Measurements from ENCODE around the gene ZFP82. TPM values are rescaled to one million over a fixed set of nuclear protein-coding genes. Genes with fewer than 3 reads are reported as not detected.

The ZFP82 gene
- total and polyA plus RNA-seq, 2 of the 4 experiments (the other 2 are of a cell fraction), result 1.6 to 3.9 TPM

DNA sequence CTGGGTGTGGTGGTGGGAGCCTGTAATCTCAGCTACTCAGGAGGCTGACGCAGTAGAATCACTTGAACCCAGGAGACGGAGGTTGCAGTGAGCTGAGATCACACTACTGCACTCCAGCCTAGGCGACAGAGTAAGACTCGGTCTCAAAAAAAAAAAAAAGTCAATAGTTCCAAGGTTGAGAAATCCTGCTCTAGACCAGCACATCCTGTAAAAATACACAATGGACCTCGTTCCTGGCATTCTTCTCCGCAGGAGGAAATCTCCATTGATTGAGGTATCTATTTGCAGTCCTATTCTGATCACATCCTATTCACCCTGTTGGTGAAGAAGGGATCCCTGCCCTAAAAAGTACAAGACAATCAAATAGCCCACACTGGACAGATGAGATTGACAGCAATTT is 54.6 kb downstream of the ZFP82 start:
- ATAC-seq (ENCODE audit: low read depth), result no peak
- Histone ChIP-seq H3K4ac (ENCODE audit: low read depth, low read length) (no peak overlapping the region), H3K36me3 (ENCODE audit: control insufficient read depth, insufficient read depth, low read length) (peaks cover 21% of the 10 kb centered on the region), H3K27ac (ENCODE audit: insufficient read depth, low read length) (no peak overlapping the region), H2BK120ac (ENCODE audit: low read depth, low read length) (no peak overlapping the region), H4K20me1 (ENCODE audit: insufficient read depth, low read length) (no peaks in the 10 kb centered on the region), H3K79me1 (ENCODE audit: low read depth in 1 of 2, low read length in 2 of 2) (no peaks in the 10 kb centered on the region), H3K9me3 (ENCODE audit: control insufficient read depth, insufficient read depth, low read length) (no peaks in the 10 kb centered on the region), H3K4me1 (ENCODE audit: control insufficient read depth, insufficient read depth, low read length) (no peaks in the 10 kb centered on the region), H3K9me1 (ENCODE audit: insufficient read depth, low read length) (no peaks in the 10 kb centered on the region), H2BK20ac (ENCODE audit: low read depth, low read length) (no peak overlapping the region), H3K23ac (ENCODE audit: low read depth, low read length) (no peak overlapping the region), H4K5ac (ENCODE audit: low read depth, low read length) (no peak overlapping the region), H2AK5ac (ENCODE audit: low read depth, low read length) (no peak overlapping the region), H3K27me3 (ENCODE audit: control insufficient read depth, insufficient read depth, low read length) (no peaks in the 10 kb centered on the region), H2BK5ac (ENCODE audit: low read depth, low read length, poor library complexity, severe bottlenecking) (no peak overlapping the region), H2BK15ac (ENCODE audit: low read depth, low read length) (no peak overlapping the region), H3K56ac (ENCODE audit: extremely low read depth, insufficient read depth, low read length) (no peak overlapping the region), H3K18ac (ENCODE audit: low read depth, low read length) (no peak overlapping the region), H4K8ac (ENCODE audit: low read depth in 2 of 2, low read length in 2 of 2) (no peak overlapping the region), H2AK9ac (replicated peaks; ENCODE audit: low read depth, low read length, poor library complexity) (no peak overlapping the region), H3K4me3 (ENCODE audit: insufficient read depth, low read depth, low read length) (no peak overlapping the region), H4K91ac (ENCODE audit: insufficient read depth, low read depth, low read length) (no peak overlapping the region), H2AFZ (replicated peaks; ENCODE audit: low read length, poor library complexity) (no peak overlapping the region), H3K14ac (replicated peaks; ENCODE audit: low read depth, low read length) (no peak overlapping the region), H3K9ac (ENCODE audit: low read depth, low read length) (no peak overlapping the region), H3K4me2 (ENCODE audit: low read depth, low read length) (no peak overlapping the region)
- in situ Hi-C loops (cut with MboI; ENCODE audit: low sequenced_read_pairs) (no loop called here), intact Hi-C loops (cut with micrococcal nuclease) (no loop called here), dilution Hi-C loops (cut with HindIII; ENCODE audit: low sequenced_read_pairs, unreplicated experiment) (no loop called here)
- WGBS, 2 experiments (ENCODE audit: extremely low coverage in 2 of 2, insufficient read length in 1 of 2), result no CpG with 5 or more reads among the region's 6 CpGs
- ChIA-PET CTCF (no interaction called here), POLR2A (ENCODE audit: unreplicated experiment) (interaction anchor here (0.6 kb wide), 1 partner anchor 11 kb away, joined by 8 read pairs; no protein-coding TSS in a partner anchor)
- TF ChIP-seq RCOR1 (IDR thresholded peaks at IDR 0.05; ENCODE audit: insufficient replicate concordance, low read length), result no peak
- no peak for TF ChIP-seq CHD1 (IDR thresholded peaks at IDR 0.05; ENCODE audit: low read depth, low read length)
- TF ChIP-seq RAD21 (IDR thresholded peaks at IDR 0.05; ENCODE audit: low read length), result no peak
- no peak for TF ChIP-seq SMC3 (IDR thresholded peaks at IDR 0.05; ENCODE audit: low read depth, low read length)
- no peak for TF ChIP-seq POLR2A (IDR thresholded peaks at IDR 0.05; ENCODE audit: low read depth, low read length)
- TF ChIP-seq, protein P1, sequence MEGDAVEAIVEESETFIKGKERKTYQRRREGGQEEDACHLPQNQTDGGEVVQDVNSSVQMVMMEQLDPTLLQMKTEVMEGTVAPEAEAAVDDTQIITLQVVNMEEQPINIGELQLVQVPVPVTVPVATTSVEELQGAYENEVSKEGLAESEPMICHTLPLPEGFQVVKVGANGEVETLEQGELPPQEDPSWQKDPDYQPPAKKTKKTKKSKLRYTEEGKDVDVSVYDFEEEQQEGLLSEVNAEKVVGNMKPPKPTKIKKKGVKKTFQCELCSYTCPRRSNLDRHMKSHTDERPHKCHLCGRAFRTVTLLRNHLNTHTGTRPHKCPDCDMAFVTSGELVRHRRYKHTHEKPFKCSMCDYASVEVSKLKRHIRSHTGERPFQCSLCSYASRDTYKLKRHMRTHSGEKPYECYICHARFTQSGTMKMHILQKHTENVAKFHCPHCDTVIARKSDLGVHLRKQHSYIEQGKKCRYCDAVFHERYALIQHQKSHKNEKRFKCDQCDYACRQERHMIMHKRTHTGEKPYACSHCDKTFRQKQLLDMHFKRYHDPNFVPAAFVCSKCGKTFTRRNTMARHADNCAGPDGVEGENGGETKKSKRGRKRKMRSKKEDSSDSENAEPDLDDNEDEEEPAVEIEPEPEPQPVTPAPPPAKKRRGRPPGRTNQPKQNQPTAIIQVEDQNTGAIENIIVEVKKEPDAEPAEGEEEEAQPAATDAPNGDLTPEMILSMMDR (conservative IDR thresholded peaks at IDR 0.05; ENCODE audit: low read depth, low read length), result no peak
- TF ChIP-seq FOS (IDR thresholded peaks at IDR 0.05; ENCODE audit: low read depth, low read length), result no peak
- BruUV-seq (replicated peaks), result no TSS peak
- DNase-seq, result no peak

Other genes starting within 250 kb of the ZFP82 start
- 6.4 and 7.5 TPM in 2 replicates for gene ZNF565, start 204.0 kb downstream of the ZFP82 start, total RNA-seq (2012; rRNA removed)
- gene ZNF565, start 204.0 kb downstream of the ZFP82 start, polyA plus RNA-seq (2012; rRNA removed), result 2.1 and 2.3 TPM in 2 replicates
- gene ZNF146, start 203.5 kb downstream of the ZFP82 start, total RNA-seq (2012; rRNA removed), result 106 and 129 TPM in 2 replicates
- gene ZNF146, start 203.5 kb downstream of the ZFP82 start, polyA plus RNA-seq (2012; rRNA removed), result 42.6 and 61.6 TPM in 2 replicates
- 2.0 and 2.2 TPM in 2 replicates for gene ZFP14, start 39.4 kb downstream of the ZFP82 start, total RNA-seq (2012; rRNA removed)
- gene ZFP14, start 39.4 kb downstream of the ZFP82 start, polyA plus RNA-seq (2012; rRNA removed), result 0.46 and 0.67 TPM in 2 replicates
- gene ZNF566, start 70.9 kb upstream of the ZFP82 start, total RNA-seq (2012; rRNA removed), result 4.8 and 8.6 TPM in 2 replicates
- 1.3 and 3.0 TPM in 2 replicates for gene ZNF566, start 70.9 kb upstream of the ZFP82 start, polyA plus RNA-seq (2012; rRNA removed)
- gene ZNF260, start 109.6 kb upstream of the ZFP82 start, total RNA-seq (2012; rRNA removed), result 11.3 and 15.0 TPM in 2 replicates
- gene ZNF260, start 109.6 kb upstream of the ZFP82 start, polyA plus RNA-seq (2012; rRNA removed), result 2.5 and 4.0 TPM in 2 replicates
- gene ZNF529, start 154.6 kb upstream of the ZFP82 start, total RNA-seq (2012; rRNA removed), result 6.8 and 8.6 TPM in 2 replicates
- gene ZNF529, start 154.6 kb upstream of the ZFP82 start, polyA plus RNA-seq (2012; rRNA removed), result 2.4 and 2.7 TPM in 2 replicates
- 1.9 and 4.5 TPM in 2 replicates for gene ZNF382, start 186.7 kb upstream of the ZFP82 start, total RNA-seq (2012; rRNA removed)
- 0.59 and 0.80 TPM in 2 replicates for gene ZNF382, start 186.7 kb upstream of the ZFP82 start, polyA plus RNA-seq (2012; rRNA removed)
- 9.1 and 12.8 TPM in 2 replicates for gene ZNF461, start 248.2 kb upstream of the ZFP82 start, total RNA-seq (2012; rRNA removed)
- gene ZNF461, start 248.2 kb upstream of the ZFP82 start, polyA plus RNA-seq (2012; rRNA removed), result 2.2 TPM in 2 replicates

All from IMR-90 (cell line).